Activated CD8-positive, alpha-beta T cell treated with anti-CD3 and anti-CD28 coated beads for 36 hours (primary cell): ENCODE results near the gene PTPRD. TPM values are rescaled to one million over a fixed set of nuclear protein-coding genes. Genes with fewer than 3 reads are reported as not detected.

Experiments
- ATAC-seq: fragments of 200-7000 bp; cut with Tn5 transposase; one replicate; pipeline ENCODE4 v1.10.0; 2021; ENCODE audit warnings: mild to moderate bottlenecking, moderate library complexity
- CTCF ChIA-PET: fragments of 350-600 bp; sonication (Branson Sonifier 250); formaldehyde crosslinking; loops from one replicate; lab custom pipeline; 2021; ENCODE audit warnings: antibody characterized with exemption; lab: Charles Lee
- POLR2A ChIA-PET: fragments of 350-600 bp; sonication (Branson Sonifier 250); formaldehyde crosslinking; loops from one replicate; lab custom pipeline; 2021; ENCODE audit warnings: antibody characterized with exemption; lab: Charles Lee
- DNase-seq: peaks from one replicate; pipeline ENCODE4 v3.0.0-alpha.2; 2020
- H3K27ac Mint-ChIP-seq: one replicate; pipeline ENCODE4 v1.8.0; 2021; ENCODE audit warnings: mild to moderate bottlenecking, mixed read lengths
- H3K27me3 Mint-ChIP-seq: one replicate; pipeline ENCODE4 v1.8.0; 2021; ENCODE audit warnings: mixed read lengths
- H3K36me3 Mint-ChIP-seq: one replicate; pipeline ENCODE4 v1.8.0; 2021; ENCODE audit warnings: low read depth, mixed read lengths
- H3K4me1 Mint-ChIP-seq: one replicate; pipeline ENCODE4 v1.8.0; 2021; ENCODE audit warnings: low read depth, mixed read lengths
- H3K4me3 Mint-ChIP-seq: one replicate; pipeline ENCODE4 v1.8.0; 2021; ENCODE audit warnings: mild to moderate bottlenecking, moderate library complexity, mixed read lengths
- H3K9me3 Mint-ChIP-seq: one replicate; pipeline ENCODE4 v1.8.0; 2021; ENCODE audit warnings: mixed read lengths
- CTCF ChIP-seq: fragments of 200-600 bp; IDR thresholded peaks from one replicate; pipeline ENCODE4 v1.8.0; 2022; ENCODE audit warnings: antibody characterized with exemption, mild to moderate bottlenecking
- intact Hi-C: fragments of 100-400 bp; cut with micrococcal nuclease; formaldehyde crosslinking; loops from one replicate; pipeline ENCODE4 v1.10.0; 2022
- total RNA-seq, 2 experiments: library from RNA; stranded (reverse); gene quantifications; one replicate each; pipeline ENCODE4 v1.2.3, GENCODE V29; 2021

Gene PTPRD
- total RNA-seq, 2 experiments from 2014 or later, result not detected

GRCh38 chr9:8477450-8477849, 2135.4 kb downstream of the PTPRD start:
- Mint-ChIP-seq H3K9me3 (no peaks in the 10 kb centered on the region), H3K4me3 (no peak overlapping the region), H3K27me3 (no peaks in the 10 kb centered on the region), H3K36me3 (no peaks in the 10 kb centered on the region), H3K27ac (no peak overlapping the region), H3K4me1 (no peaks in the 10 kb centered on the region)
- ChIA-PET POLR2A (no interaction called here), CTCF (no interaction called here)
- no peak for ATAC-seq
- intact Hi-C loops, result no loop called here
- TF ChIP-seq CTCF, result no peak
- DNase-seq, result no peak

GRCh38 chr9:8474937-8475336, 2137.9 kb downstream of the PTPRD start:
- no peaks in the 10 kb centered on the region for H3K36me3 Mint-ChIP-seq
- H3K27ac Mint-ChIP-seq, result no peak overlapping the region
- TF ChIP-seq CTCF, result no peak
- POLR2A ChIA-PET, result no interaction called here
- no peak for ATAC-seq
- no peak overlapping the region for H3K4me3 Mint-ChIP-seq
- no peaks in the 10 kb centered on the region for H3K4me1 Mint-ChIP-seq
- DNase-seq, result no peak
- H3K9me3 Mint-ChIP-seq, result no peaks in the 10 kb centered on the region
- CTCF ChIA-PET, result no interaction called here
- no peaks in the 10 kb centered on the region for H3K27me3 Mint-ChIP-seq
- intact Hi-C loops, result no loop called here

- Mint-ChIP-seq H3K4me3 (no peak overlapping the region), H3K4me1 (no peaks in the 10 kb centered on the region), H3K36me3 (no peaks in the 10 kb centered on the region), H3K27ac (no peak overlapping the region), H3K27me3 (no peaks in the 10 kb centered on the region), H3K9me3 (no peaks in the 10 kb centered on the region)
- DNase-seq (no peak), ATAC-seq (no peak)
- POLR2A ChIA-PET, result interaction anchor here (0.7 kb wide), 1 partner anchor 28 kb away, joined by 3 read pairs; no protein-coding TSS in a partner anchor
- intact Hi-C loops, result no loop called here
- no peak for TF ChIP-seq CTCF
- CTCF ChIA-PET, result no interaction called here
These were observed 2139.4 kb downstream of the PTPRD start for GRCh38 chr9:8473244-8474020.

- ATAC-seq, result no peak
- no peak for TF ChIP-seq CTCF
- intact Hi-C loops, result no loop called here
These were observed 2144.7 kb downstream of the PTPRD start for GRCh38 chr9:8468045-8468637.

GRCh38 chr9:8457816-8458215, 2155.0 kb downstream of the PTPRD start:
- H3K27ac Mint-ChIP-seq, result no peak overlapping the region
- no peaks in the 10 kb centered on the region for H3K4me1 Mint-ChIP-seq
- ChIA-PET CTCF (no interaction called here), POLR2A (no interaction called here)
- H3K36me3 Mint-ChIP-seq, result no peaks in the 10 kb centered on the region
- no peaks in the 10 kb centered on the region for H3K9me3 Mint-ChIP-seq
- H3K27me3 Mint-ChIP-seq, result no peaks in the 10 kb centered on the region
- no peak for ATAC-seq
- H3K4me3 Mint-ChIP-seq, result no peak overlapping the region
- no peak for DNase-seq
- intact Hi-C loops, result no loop called here
- TF ChIP-seq CTCF, result no peak

More at GRCh38 chr9:8468045-8468637, 2144.7 kb downstream of the PTPRD start:
- Mint-ChIP-seq H3K36me3 (no peaks in the 10 kb centered on the region), H3K27me3 (no peaks in the 10 kb centered on the region), H3K4me3 (no peak overlapping the region), H3K27ac (no peak overlapping the region), H3K9me3 (no peaks in the 10 kb centered on the region), H3K4me1 (no peaks in the 10 kb centered on the region)
- DNase-seq, result no peak
- POLR2A ChIA-PET, result no interaction called here
- CTCF ChIA-PET, result no interaction called here
